GM19193 (cell line): Measurements from ENCODE around the gene SWSAP1.

Experiments used
- POLR2A ChIP-seq: IDR thresholded peaks from 4 replicates; pipeline ENCODE4 v1.6.1; 2011; ENCODE audit not compliant: insufficient read depth, insufficient read length; ENCODE audit errors: extremely low read depth

SWSAP1 gene

DNA sequence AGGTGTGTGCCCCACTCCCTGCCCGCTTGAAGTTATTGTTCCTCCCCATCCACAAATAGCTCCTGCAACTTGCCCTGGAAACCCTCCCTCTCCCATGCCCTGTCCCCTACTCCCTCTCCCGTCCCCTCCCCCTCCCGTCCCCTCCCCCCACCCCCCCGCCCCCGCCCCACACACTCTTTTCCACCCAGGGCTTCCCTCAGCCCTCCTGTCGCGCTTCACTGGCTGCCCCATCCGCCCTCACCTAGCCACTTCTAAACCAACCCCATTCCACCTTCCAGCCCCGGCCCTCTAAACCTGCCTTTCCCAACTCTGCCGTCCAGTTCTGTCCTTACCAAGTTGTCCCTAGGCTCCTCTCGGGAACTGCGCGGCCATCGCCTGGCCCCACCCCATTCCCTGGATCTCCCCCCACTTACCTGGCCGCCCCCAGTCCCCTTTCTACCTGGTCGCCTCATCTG, 43.7 kb downstream of the SWSAP1 start:
- TF ChIP-seq POLR2A: no peak

DNA sequence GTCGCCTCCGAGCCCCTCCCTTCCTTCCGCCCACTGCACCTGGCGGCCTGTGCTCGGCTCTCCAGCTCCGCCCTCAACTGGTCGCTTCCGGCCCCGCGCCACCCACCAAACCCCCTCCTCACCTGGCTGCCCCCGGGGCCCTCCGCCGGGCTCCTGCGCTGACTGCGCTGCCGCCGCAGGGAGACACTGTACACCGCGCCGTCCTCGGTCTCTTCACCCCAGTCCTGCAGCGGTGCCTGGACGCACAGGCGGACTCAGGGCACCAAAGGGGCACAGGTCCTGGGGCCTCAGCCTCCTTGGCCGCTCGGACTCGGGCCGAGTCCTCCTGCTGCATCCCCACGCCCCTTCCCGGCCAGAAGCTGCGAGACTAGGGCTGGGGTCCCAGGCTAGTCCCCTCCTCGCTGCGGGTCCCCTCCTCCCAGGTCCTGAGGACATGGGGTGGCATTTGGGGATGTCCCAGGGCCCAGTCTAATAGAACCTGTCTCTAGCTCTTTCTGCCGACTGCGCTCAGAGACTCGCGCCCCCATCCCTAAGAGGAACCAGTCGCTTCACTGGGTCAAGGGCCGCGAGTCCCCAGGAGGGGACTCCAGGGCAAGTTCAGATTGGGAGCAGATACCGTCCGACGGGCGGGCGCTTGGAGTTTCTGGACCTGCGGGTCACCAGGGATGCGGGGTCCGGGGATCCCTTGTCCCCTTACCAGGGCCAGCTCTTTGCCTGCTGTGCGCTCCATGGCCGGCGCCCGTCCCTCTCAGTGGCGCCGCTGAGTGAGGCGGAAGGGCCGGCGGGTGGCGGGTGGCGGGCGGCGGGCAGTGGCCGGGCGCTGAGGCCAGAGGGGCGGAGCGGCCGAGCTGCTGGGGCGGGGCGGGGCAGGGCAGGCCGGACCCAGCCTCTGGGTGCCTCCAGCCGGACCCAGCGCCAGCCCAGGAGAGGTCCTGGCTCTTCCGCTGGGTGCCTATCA, 44.4 kb downstream of the SWSAP1 start, which contains the start of gene RGL3:
TSS of gene RGL3 (minus strand) at position 766 of the 958 bp plus-strand sequence. CDS start at position 730, 36 bp downstream.
- TF ChIP-seq POLR2A: no peak

DNA sequence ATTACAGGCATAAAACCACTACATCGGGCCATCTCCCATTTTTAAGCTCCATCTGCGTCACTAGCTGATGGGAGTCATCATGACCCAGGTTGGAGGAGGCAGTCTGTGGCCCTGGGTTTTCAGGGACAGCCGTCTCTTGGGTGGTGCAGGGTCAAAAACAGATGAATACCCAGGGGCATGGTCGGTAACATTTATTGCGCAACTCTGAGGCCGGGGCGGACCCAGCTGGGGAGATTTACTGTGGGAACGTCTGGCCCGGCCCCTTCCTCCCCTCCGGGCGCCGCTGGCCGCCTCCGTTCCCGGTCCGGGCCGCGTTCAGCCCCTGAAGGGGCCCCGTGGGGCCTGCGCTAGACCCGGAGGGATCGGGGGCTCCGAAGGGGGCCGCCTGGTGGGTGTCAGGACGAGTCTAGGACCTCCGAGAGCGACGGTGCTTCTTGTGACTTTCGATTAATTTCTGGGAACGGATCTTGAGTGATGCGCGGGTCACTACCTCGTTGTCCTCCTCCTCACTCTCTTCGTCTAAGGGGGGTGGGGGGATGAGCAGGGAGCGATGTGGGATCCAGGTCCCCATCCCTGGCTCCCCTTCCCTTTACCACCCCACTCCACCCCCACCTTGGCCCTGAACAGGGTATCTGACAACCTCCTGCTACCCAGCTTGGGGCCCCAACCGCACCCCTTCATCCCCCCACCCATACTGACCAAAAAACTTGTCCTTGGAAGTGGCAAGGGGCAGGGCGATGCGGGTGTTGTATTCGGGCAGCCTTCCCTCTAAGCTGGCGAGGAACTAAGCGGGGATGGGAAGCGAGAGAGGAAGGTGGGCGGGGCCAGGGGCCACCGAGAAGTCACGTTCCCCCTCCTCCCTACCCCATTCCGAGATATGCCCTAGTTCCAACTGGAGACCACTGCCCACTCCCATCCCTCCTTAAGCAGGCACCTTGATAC, 46.2 kb downstream of the SWSAP1 start:
- no peak for TF ChIP-seq POLR2A

DNA sequence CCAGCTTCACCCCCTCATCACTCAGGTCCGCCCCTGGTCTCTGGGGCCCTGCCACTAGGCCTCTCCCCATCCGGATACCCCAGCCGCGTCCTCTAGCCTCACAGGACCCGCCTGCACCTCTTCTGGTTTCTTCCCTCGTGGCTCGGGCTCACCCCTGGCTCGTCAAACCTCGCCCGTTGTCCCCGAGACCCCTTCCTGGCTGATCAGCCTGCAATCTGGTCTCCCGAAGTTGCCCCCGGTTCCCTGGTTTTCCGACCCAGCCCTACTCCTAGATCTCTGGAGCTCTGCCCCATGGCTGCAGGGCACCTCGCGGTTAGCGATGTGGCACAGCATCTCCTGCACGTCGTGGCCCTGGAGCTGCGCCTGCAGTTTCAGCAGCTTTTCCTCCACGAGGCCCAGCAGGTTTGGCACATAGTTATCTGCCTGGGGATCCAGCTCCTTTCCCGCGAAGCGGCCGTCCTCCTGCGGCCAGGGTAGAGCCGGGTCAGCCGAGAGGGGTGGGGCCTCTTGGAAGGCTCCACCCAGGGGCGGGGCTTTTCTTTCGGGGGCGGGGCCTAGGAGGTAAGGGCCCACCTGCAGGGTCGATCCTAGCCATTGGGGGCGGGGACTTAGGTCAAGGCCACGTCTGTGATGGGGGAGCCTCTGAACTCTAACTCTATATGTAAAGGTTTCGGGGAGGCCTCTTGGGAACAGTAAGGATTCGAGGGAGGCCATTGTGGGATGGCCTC, 47.1 kb downstream of the SWSAP1 start:
- no peak for TF ChIP-seq POLR2A

DNA sequence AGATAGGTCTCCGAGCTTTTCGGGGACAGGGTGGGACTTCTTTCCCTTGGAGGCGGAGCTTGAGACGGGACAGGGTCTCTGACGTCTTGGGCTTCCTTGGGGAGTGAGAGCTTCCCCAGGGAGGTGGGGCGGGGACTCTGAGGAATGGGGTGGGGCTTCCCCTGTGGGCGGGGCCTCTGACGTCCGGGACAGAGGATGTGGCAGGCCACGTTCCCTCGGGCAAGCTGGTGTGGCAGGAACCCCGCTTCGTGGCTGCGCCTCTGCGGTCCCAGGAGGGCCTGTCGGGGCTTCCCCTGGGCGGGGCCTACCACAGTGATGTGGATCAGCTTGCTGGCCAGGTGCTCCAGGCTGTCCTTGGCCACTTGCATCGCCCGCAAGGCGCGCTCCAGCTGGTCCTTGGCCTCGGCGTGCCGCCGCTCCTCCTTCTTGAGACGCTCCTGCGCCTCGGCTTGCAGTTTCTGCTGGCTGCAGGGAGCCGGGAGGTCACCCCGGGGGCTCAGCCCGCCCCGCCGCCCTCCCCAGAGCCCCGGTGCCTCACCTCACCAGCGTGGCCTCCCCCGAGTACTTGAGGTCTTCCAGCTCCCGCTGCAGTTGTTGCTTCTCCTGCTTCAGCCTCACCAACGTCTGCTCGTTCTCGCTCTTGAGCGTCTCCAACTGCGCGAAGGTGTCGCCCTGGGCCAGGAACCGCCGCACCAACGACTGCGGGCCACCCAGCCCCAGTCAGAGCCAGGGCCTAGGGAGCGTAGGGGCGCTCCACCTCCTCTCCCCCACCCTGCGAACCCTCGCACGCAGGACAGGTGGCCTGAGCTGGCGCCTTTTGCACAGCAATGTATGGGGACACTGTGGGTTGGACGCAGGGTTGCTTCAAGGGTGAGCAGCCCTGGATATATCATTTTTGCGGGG, 47.9 kb downstream of the SWSAP1 start:
- TF ChIP-seq POLR2A: no peak

DNA sequence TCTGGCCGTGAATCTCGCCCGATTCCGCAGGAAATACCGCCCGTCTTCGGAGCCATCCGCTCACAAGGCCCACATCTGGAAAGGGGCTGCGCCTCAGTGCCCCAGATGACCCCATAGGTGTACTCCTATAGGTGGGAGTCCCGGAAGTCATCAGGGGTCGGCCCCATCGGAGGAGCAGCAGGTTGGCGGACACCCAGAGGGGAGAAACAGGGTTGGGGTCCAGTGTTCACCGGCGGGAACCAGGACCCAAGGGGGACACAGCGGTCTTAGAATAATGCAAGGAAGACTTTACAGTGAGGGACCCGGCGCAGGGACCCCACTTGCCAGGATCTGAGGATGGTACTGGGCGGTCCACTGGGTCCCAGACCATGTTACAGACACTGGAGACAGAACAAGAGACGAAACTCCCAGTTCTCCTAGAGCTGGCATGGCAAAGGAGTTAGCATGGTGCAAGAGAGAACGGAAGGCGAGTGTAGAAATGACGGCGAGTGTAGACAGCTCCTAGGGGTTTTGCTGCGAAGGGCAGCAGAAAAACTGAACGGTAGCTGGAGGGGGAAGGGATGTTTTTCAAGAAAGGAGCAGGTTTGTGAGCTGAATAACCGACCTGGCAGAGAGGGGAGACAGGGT, 48.8 kb downstream of the SWSAP1 start:
- no peak for TF ChIP-seq POLR2A

DNA sequence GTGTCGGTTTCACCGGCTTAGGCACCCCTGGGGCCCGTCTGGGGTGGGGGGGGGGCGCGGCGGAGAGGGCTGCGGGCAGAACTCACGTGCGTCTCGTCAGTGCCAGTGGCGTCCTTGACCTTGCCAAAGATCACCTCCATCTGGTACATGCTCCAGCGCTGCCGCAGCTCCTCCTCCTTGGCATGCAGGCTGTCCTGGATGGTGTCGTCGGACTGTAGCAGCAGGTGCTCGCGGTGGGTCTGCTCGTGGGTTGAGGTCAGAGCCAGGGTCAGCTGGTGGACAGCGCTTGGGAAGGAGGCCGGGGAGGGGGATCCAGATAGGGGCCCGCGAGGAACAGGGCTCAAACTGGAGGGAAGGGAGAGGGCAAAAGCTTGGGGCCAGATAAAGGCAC, 49.3 kb downstream of the SWSAP1 start:
- no peak for TF ChIP-seq POLR2A
